HL-60 (cell line): Measurements from ENCODE around the gene ZNF563.

Experiments used
- DNase-seq, 2 experiments: peaks; one replicate each; pipeline ENCODE4 v3.0.0-alpha.2; 2010 to 2020; ENCODE audit warnings: low read depth in 1 of 2, low spot score in 1 of 2
- H3K27ac ChIP-seq: fragments of 250-450 bp; sonication (Bioruptor Pico); replicated peaks from 2 replicates; pipeline ENCODE4 v1.5.1; 2020; ENCODE audit warnings: mild to moderate bottlenecking, moderate library complexity
- H3K27me3 ChIP-seq: fragments of 250-450 bp; sonication (Bioruptor Pico); 2 replicates; pipeline ENCODE4 v1.5.1; 2021; ENCODE audit warnings: mild to moderate bottlenecking, moderate library complexity; ENCODE audit not compliant: insufficient read depth, poor library complexity, severe bottlenecking
- H3K4me3 ChIP-seq: replicated peaks from 2 replicates; pipeline ENCODE4 v1.5.1; 2011; ENCODE audit warnings: mild to moderate bottlenecking, control low read depth, low read length; ENCODE audit not compliant: insufficient read depth
- CTCF ChIP-seq: IDR thresholded peaks from one replicate; pipeline ENCODE4 v1.5.1; 2011; ENCODE audit warnings: low read length, control low read depth, inconsistent platforms; ENCODE audit not compliant: insufficient read depth
- GABPA ChIP-seq: IDR thresholded peaks from 2 replicates; pipeline ENCODE4 v1.6.1; 2012; ENCODE audit warnings: low read depth
- POLR2AphosphoS5 ChIP-seq: IDR thresholded peaks from 2 replicates; pipeline ENCODE4 v1.6.1; 2012; ENCODE audit warnings: low read depth
- SPI1 ChIP-seq: IDR thresholded peaks from 2 replicates; pipeline ENCODE4 v1.6.1; 2012; ENCODE audit warnings: low read depth, mild to moderate bottlenecking, borderline replicate concordance
- TF ChIP-seq, protein P1 (sequence below): IDR thresholded peaks from 2 replicates; pipeline ENCODE4 v1.6.1; 2012; ENCODE audit warnings: low read depth; ENCODE audit not compliant: insufficient replicate concordance

Gene ZNF563

DNA sequence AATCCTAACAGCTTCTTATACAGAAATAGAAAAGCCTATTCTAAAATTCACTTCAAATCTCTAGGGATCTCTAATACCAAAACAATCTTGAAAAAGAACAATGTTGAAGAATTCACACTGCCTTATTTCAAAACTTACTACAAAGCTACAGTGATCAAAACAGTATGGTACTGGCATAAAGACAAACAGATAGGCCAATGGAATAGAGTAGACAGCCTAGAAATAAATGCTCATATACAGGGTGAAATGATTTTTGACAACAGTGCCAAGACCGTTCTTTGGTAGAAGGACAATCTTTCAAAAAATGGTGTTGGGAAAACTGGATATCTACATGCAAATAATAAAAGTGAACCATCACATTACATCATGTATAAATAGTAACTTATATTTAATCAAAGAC is 11.8 kb upstream of the ZNF563 start:
- Histone ChIP-seq H3K4me3 (no peak overlapping the region), H3K27me3 (no peaks in the 10 kb centered on the region), H3K27ac (no peak overlapping the region)
- no peak for DNase-seq
- TF ChIP-seq, protein P1, sequence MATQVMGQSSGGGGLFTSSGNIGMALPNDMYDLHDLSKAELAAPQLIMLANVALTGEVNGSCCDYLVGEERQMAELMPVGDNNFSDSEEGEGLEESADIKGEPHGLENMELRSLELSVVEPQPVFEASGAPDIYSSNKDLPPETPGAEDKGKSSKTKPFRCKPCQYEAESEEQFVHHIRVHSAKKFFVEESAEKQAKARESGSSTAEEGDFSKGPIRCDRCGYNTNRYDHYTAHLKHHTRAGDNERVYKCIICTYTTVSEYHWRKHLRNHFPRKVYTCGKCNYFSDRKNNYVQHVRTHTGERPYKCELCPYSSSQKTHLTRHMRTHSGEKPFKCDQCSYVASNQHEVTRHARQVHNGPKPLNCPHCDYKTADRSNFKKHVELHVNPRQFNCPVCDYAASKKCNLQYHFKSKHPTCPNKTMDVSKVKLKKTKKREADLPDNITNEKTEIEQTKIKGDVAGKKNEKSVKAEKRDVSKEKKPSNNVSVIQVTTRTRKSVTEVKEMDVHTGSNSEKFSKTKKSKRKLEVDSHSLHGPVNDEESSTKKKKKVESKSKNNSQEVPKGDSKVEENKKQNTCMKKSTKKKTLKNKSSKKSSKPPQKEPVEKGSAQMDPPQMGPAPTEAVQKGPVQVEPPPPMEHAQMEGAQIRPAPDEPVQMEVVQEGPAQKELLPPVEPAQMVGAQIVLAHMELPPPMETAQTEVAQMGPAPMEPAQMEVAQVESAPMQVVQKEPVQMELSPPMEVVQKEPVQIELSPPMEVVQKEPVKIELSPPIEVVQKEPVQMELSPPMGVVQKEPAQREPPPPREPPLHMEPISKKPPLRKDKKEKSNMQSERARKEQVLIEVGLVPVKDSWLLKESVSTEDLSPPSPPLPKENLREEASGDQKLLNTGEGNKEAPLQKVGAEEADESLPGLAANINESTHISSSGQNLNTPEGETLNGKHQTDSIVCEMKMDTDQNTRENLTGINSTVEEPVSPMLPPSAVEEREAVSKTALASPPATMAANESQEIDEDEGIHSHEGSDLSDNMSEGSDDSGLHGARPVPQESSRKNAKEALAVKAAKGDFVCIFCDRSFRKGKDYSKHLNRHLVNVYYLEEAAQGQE = no peak
- TF ChIP-seq CTCF (no peak), GABPA (no peak), SPI1 (no peak)

GRCh38 chr19:12331211-12331941 is 2.1 kb downstream of the ZNF563 start:
- no peak for DNase-seq
- H3K27me3 ChIP-seq = peaks cover 3% of the 10 kb centered on the region
- H3K27ac ChIP-seq = no peak overlapping the region
- no peak overlapping the region for H3K4me3 ChIP-seq
- TF ChIP-seq POLR2AphosphoS5 = no peak
- TF ChIP-seq GABPA = no peak
- TF ChIP-seq CTCF = no peak
- TF ChIP-seq, protein P1 = no peak
- TF ChIP-seq SPI1 = no peak

GRCh38 chr19:12330340-12330739 is 3.1 kb downstream of the ZNF563 start:
- no peak overlapping the region for H3K27ac ChIP-seq
- H3K27me3 ChIP-seq = peaks cover 3% of the 10 kb centered on the region
- TF ChIP-seq, protein P1 = no peak
- TF ChIP-seq CTCF (no peak), GABPA (no peak), POLR2AphosphoS5 (no peak), SPI1 (no peak)
- DNase-seq = no peak
- no peak overlapping the region for H3K4me3 ChIP-seq
